ENCODE data around the gene KCNK4. TPM values are rescaled to one million over a fixed set of nuclear protein-coding genes. Genes with fewer than 3 reads are reported as not detected.
A peak's percentile ranks its signal among the peaks of the same experiment; 100 is the strongest.
"Not testable (repeated sequence)": the region's sequence is repeated elsewhere in the genome, so short reads cannot be mapped to it uniquely, and the experiment has no call there.

The KCNK4 gene
- total RNA-seq, 2 experiments from 2014 or later, result not detected

DNA sequence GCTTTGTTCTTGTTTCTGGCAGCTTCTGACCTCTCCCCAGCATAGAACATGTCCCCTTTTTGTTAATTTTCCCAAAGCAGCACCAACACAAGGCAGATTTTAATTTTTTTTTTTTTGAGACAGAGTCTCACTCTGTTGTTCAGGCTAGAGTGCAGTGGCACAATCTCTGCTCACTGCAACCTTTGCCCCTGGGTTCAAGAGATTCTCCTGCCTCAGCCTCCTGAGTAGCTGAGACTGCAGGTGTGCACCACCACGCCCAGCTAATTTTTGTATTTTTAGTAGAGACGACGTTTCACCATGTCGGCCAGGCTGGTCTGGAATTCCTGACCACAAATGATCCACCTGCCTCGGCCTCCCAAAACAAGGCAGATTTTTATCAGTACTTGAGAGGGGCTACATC is 16.7 kb downstream of the KCNK4 start:
- peaks cover 45% of the 10 kb centered on the region for H3K4me1 Mint-ChIP-seq
- H3K4me3 Mint-ChIP-seq, result peak overlapping the region; percentile 87
- DNase-seq, H3K9me3 Mint-ChIP-seq, H3K27me3 Mint-ChIP-seq: not testable (repeated sequence)
- H3K36me3 Mint-ChIP-seq (ENCODE audit: low read depth), result peaks cover 16% of the 10 kb centered on the region
- ChIA-PET POLR2A (interaction anchor here (0.6 kb wide), 1 partner anchor 10 kb away, joined by 4 read pairs; the partner anchor contains the start of gene PRDX5), CTCF (interaction anchor here (1.2 to 5.3 kb wide), 2 partner anchors 9 to 24 kb away, joined by 3 to 35 read pairs; partner anchors contain the start of genes PRDX5 and TRMT112)
- peak overlapping the region; percentile 28 for H3K27ac Mint-ChIP-seq

- POLR2A ChIA-PET, result no interaction called here
- Mint-ChIP-seq H3K9me3 (no peaks in the 10 kb centered on the region), H3K4me3 (no peak overlapping the region), H3K36me3 (ENCODE audit: low read depth) (peaks cover 23% of the 10 kb centered on the region), H3K27me3 (no peaks in the 10 kb centered on the region), H3K27ac (peak overlapping the region; percentile 65), H3K4me1 (peaks cover 36% of the 10 kb centered on the region)
- DNase-seq, result no peak
- CTCF ChIA-PET, result interaction anchor here (0.6 to 2.5 kb wide), 4 partner anchors 9 to 1352 kb away, joined by 3 to 12 read pairs (median 3); no protein-coding TSS in a partner anchor
These were observed 21.8 kb downstream of the KCNK4 start for GRCh38 chr11:64312947-64313346.

GRCh38 chr11:64313491-64314145 is 22.5 kb downstream of the KCNK4 start:
- no peak overlapping the region for H3K4me3 Mint-ChIP-seq
- no peaks in the 10 kb centered on the region for H3K9me3 Mint-ChIP-seq
- no peak for DNase-seq
- no peaks in the 10 kb centered on the region for H3K27me3 Mint-ChIP-seq
- H3K36me3 Mint-ChIP-seq (ENCODE audit: low read depth), result peaks cover 23% of the 10 kb centered on the region
- ChIA-PET CTCF (interaction anchor here (0.6 to 2.5 kb wide), 6 partner anchors 9 to 1352 kb away, joined by 3 to 12 read pairs (median 3); no protein-coding TSS in a partner anchor), POLR2A (no interaction called here)
- no peak overlapping the region for H3K27ac Mint-ChIP-seq
- H3K4me1 Mint-ChIP-seq, result peaks cover 39% of the 10 kb centered on the region

GRCh38 chr11:64314146-64314804 is 23.2 kb downstream of the KCNK4 start:
- ChIA-PET CTCF (interaction anchor here (1.2 to 2.5 kb wide), 3 partner anchors 10 to 18 kb away, joined by 3 to 12 read pairs (median 4); no protein-coding TSS in a partner anchor), POLR2A (no interaction called here)
- DNase-seq, result no peak
- no peak overlapping the region for H3K27ac Mint-ChIP-seq
- no peaks in the 10 kb centered on the region for H3K9me3 Mint-ChIP-seq
- no peaks in the 10 kb centered on the region for H3K27me3 Mint-ChIP-seq
- H3K36me3 Mint-ChIP-seq (ENCODE audit: low read depth), result peaks cover 23% of the 10 kb centered on the region
- peaks cover 44% of the 10 kb centered on the region for H3K4me1 Mint-ChIP-seq
- H3K4me3 Mint-ChIP-seq, result no peak overlapping the region

DNA sequence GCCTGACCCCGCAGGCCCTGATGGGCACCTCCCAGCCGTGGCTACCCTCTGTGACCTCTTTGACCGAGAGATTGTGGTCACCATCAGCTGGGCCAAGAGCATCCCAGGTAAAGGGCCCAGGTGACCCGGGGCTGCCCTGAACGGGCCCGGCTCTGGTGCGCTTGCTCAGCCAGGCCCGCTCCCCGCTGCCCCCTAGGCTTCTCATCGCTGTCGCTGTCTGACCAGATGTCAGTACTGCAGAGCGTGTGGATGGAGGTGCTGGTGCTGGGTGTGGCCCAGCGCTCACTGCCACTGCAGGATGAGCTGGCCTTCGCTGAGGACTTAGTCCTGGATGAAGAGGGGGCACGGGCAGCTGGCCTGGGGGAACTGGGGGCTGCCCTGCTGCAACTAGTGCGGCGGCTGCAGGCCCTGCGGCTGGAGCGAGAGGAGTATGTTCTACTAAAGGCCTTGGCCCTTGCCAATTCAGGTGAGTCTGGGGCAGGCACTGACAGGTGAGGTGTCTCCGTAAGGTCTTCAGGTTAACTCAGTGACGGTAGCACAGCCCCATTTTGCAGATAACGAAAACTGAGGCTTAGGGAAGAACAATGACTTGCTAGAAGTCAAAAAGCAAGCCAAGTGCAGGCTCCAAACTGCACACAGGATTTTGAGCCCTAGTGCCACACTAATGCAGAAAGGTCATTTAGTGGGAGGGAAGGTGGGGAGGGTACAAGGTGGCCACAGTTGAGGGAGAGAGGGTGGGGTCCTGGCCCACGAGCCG is 23.9 kb downstream of the KCNK4 start:
- H3K4me3 Mint-ChIP-seq, result no peak overlapping the region
- H3K9me3 Mint-ChIP-seq, result no peaks in the 10 kb centered on the region
- no peak overlapping the region for H3K27ac Mint-ChIP-seq
- ChIA-PET CTCF (interaction anchor here (1.2 to 2.5 kb wide), 3 partner anchors 11 to 17 kb away, joined by 3 to 12 read pairs (median 4); no protein-coding TSS in a partner anchor), POLR2A (no interaction called here)
- peaks cover 48% of the 10 kb centered on the region for H3K4me1 Mint-ChIP-seq
- H3K36me3 Mint-ChIP-seq (ENCODE audit: low read depth), result peaks cover 23% of the 10 kb centered on the region
- no peak for DNase-seq
- H3K27me3 Mint-ChIP-seq, result no peaks in the 10 kb centered on the region

DNA sequence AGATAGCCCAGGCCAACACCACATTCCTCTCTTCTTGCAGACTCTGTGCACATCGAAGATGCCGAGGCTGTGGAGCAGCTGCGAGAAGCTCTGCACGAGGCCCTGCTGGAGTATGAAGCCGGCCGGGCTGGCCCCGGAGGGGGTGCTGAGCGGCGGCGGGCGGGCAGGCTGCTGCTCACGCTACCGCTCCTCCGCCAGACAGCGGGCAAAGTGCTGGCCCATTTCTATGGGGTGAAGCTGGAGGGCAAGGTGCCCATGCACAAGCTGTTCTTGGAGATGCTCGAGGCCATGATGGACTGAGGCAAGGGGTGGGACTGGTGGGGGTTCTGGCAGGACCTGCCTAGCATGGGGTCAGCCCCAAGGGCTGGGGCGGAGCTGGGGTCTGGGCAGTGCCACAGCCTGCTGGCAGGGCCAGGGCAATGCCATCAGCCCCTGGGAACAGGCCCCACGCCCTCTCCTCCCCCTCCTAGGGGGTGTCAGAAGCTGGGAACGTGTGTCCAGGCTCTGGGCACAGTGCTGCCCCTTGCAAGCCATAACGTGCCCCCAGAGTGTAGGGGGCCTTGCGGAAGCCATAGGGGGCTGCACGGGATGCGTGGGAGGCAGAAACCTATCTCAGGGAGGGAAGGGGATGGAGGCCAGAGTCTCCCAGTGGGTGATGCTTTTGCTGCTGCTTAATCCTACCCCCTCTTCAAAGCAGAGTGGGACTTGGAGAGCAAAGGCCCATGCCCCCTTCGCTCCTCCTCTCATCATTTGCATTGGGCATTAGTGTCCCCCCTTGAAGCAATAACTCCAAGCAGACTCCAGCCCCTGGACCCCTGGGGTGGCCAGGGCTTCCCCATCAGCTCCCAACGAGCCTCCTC is 24.8 kb downstream of the KCNK4 start:
- peaks cover 26% of the 10 kb centered on the region for H3K36me3 Mint-ChIP-seq (ENCODE audit: low read depth)
- not testable (repeated sequence) for DNase-seq, H3K9me3 Mint-ChIP-seq, H3K27me3 Mint-ChIP-seq
- H3K27ac Mint-ChIP-seq, result peak overlapping the region; percentile 99
- peaks cover 44% of the 10 kb centered on the region for H3K4me1 Mint-ChIP-seq
- CTCF ChIA-PET, result interaction anchor here (2.8 to 5.0 kb wide), 3 partner anchors 10 to 110 kb away, joined by 19 to 54 read pairs (median 35); partner anchors contain the start of genes ESRRA and FERMT3
- POLR2A ChIA-PET, result interaction anchor here (0.6 to 1.1 kb wide), 2 partner anchors 11 to 413 kb away, joined by 3 to 5 read pairs; partner anchors contain the start of gene ESRRA
- H3K4me3 Mint-ChIP-seq, result peak overlapping the region; percentile 94

DNA sequence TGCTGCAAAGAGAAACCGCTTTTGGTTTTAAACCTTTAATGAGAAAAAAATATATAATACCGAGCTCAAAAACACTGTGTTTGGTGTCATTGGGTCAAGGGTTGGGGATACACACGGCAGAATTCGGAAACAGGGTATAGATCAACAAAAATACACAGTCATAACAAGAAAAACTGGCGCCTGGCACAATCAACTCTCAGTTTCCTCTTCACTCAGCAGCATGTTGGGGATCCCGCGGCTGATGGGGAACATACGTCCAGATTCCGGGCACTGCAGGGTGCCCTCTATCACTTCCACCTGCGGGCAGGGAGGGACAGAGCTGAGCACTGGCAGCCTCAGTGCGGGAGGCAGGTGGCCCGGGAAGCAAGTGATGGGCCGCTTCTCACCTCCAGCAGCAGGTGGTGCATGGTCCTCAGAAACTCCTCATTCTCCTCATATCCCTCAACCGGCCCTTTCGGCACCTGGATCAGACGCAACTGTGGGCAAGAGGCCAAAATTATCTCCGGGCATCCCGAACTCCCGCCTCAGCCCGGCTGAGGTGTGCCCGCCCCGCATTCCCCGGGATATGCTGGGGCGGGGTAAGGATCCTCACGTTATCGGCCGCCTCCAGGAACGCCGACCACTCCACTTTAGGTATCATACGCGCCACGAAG is 25.7 kb downstream of the KCNK4 start:
- Mint-ChIP-seq H3K27ac (peak overlapping the region; percentile 99), H3K4me3 (peak overlapping the region; percentile 94), H3K27me3 (no peaks in the 10 kb centered on the region), H3K4me1 (peaks cover 44% of the 10 kb centered on the region), H3K9me3 (no peaks in the 10 kb centered on the region), H3K36me3 (ENCODE audit: low read depth) (peaks cover 32% of the 10 kb centered on the region)
- CTCF ChIA-PET, result interaction anchor here (0.7 to 5.0 kb wide), 18 partner anchors 11 to 132 kb away, joined by 3 to 54 read pairs (median 5); partner anchors contain the start of genes ESRRA, FERMT3, PLCB3 and STIP1
- DNase-seq, result peak; percentile 45
- POLR2A ChIA-PET, result interaction anchor here (0.6 to 1.4 kb wide), 7 partner anchors 12 to 1335 kb away, joined by 3 to 12 read pairs (median 5); partner anchors contain the start of genes BAD, ESRRA and FERMT3

GRCh38 chr11:64317325-64317960 is 26.3 kb downstream of the KCNK4 start, which contains the start of gene TRMT112:
Gene TRMT112, minus strand, starts transcription at chr11:64317559. Its CDS starts 33 bp downstream, at chr11:64317526.
- no peaks in the 10 kb centered on the region for H3K27me3 Mint-ChIP-seq
- no peaks in the 10 kb centered on the region for H3K9me3 Mint-ChIP-seq
- ChIA-PET CTCF (interaction anchor here (0.7 to 5.0 kb wide), 22 partner anchors 10 to 317 kb away, joined by 3 to 54 read pairs (median 4); partner anchors contain the start of genes ESRRA, FERMT3, PLCB3 and STIP1), POLR2A (interaction anchor here (0.5 to 1.4 kb wide), 9 partner anchors 10 to 1334 kb away, joined by 3 to 12 read pairs (median 4); partner anchors contain the start of genes BAD, ESRRA and FERMT3)
- peak; percentile 99 for DNase-seq
- H3K4me1 Mint-ChIP-seq, result peaks cover 43% of the 10 kb centered on the region
- peak within 1 kb of the TSS; percentile 99 for H3K27ac Mint-ChIP-seq
- H3K4me3 Mint-ChIP-seq, result peak within 1 kb of the TSS; percentile 94
- H3K36me3 Mint-ChIP-seq (ENCODE audit: low read depth), result peaks cover 31% of the 10 kb centered on the region

DNA sequence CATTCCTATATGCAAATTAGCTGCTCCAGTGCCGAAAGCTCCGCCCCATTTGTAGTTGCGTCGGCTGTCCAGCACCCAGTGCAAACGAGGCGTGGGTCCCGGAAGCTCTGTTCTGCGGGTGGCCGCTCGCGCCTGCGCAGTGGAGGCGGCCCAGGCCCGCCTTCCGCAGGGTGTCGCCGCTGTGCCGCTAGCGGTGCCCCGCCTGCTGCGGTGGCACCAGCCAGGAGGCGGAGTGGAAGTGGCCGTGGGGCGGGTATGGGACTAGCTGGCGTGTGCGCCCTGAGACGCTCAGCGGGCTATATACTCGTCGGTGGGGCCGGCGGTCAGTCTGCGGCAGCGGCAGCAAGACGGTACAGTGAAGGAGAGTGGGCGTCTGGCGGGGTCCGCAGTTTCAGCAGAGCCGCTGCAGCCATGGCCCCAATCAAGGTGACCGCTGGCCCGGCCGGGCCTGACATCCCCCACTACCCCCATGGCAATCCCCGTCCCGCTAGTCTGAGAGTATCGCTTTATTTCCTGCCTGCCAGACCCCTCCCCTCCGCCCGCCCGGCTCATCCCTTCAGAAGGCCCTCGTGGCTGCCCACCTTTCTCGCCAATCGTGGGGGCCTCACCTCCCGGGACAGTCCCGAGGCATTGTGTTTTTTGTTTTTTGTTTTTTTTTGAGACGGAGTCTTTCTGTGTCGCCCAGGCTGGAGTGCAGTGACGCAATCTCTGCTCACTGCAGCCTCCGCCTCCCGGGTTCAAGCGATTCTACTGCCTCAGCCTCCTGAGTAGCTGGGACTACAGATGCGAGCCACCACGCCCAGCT is 27.1 kb downstream of the KCNK4 start, which contains the start of gene PRDX5:
TSS of gene PRDX5 (plus strand) at position 161 of the 805 bp plus-strand sequence. CDS start at position 256, 95 bp downstream.
- peak; percentile 96 for DNase-seq
- ChIA-PET CTCF (interaction anchor here (0.6 to 5.0 kb wide), 22 partner anchors 9 to 318 kb away, joined by 3 to 54 read pairs (median 4); partner anchors contain the start of genes ESRRA, FERMT3, PLCB3 and STIP1), POLR2A (interaction anchor here (0.5 to 1.4 kb wide), 7 partner anchors 11 to 131 kb away, joined by 3 to 12 read pairs (median 5); partner anchors contain the start of genes BAD and FERMT3)
- Mint-ChIP-seq H3K27ac (peak within 1 kb of the TSS; percentile 99), H3K9me3 (no peaks in the 10 kb centered on the region), H3K4me3 (peak within 1 kb of the TSS; percentile 94), H3K4me1 (peaks cover 35% of the 10 kb centered on the region), H3K27me3 (no peaks in the 10 kb centered on the region), H3K36me3 (ENCODE audit: low read depth) (peaks cover 26% of the 10 kb centered on the region)

Data from activated CD4-positive, alpha-beta T cell treated with anti-CD3 and anti-CD28 coated beads, Interleukin-2, amount 10 ng/mL, durations not matched to agents 7 days and 5 days (primary cell).